A673 (cell line): ENCODE measurements around the gene WDR59. TPM values are rescaled to one million over a fixed set of nuclear protein-coding genes. Genes with fewer than 3 reads are reported as not detected.

Experiments
- BruUV-seq: library from RNA; stranded (reverse); fragments of 400-500 nt; replicated peaks from 2 replicates; lab custom pipeline; 2021; lab: Mats Ljungman, UMichigan
- CTCF ChIA-PET: fragments of 300-600 bp; sonication (Branson Sonifier 250); formaldehyde crosslinking; loops from one replicate; lab custom pipeline; 2022; ENCODE audit warnings: antibody characterized with exemption; lab: Charles Lee
- POLR2A ChIA-PET: fragments of 300-600 bp; sonication (Branson Sonifier 250); formaldehyde crosslinking; loops from one replicate; lab custom pipeline; 2022; ENCODE audit warnings: antibody characterized with exemption; ENCODE audit not compliant: low non-redundant PET; lab: Charles Lee
- DNase-seq: peaks from one replicate; pipeline ENCODE4 v3.0.0-alpha.2; 2015; ENCODE audit warnings: low spot score
- H3K27ac ChIP-seq: fragments of 200-600 bp; sonication (generic); 2 replicates; pipeline ENCODE4 v1.5.1; 2016; ENCODE audit warnings: mixed run types, low read depth, mild to moderate bottlenecking, mixed read lengths, antibody characterized with exemption, low read length; ENCODE audit not compliant: poor library complexity, severe bottlenecking
- H3K27me3 ChIP-seq: fragments of 200-600 bp; sonication (generic); replicated peaks from 2 replicates; pipeline ENCODE4 v1.6.1; 2017; ENCODE audit warnings: mixed run types, low read depth, mild to moderate bottlenecking, mixed read lengths, antibody characterized with exemption, low read length; ENCODE audit not compliant: insufficient read depth, poor library complexity
- H3K36me3 ChIP-seq: fragments of 200-600 bp; sonication (generic); 2 replicates; pipeline ENCODE4 v1.6.1; 2016; ENCODE audit warnings: mixed run types, mild to moderate bottlenecking, mixed read lengths, antibody characterized with exemption, low read length; ENCODE audit not compliant: insufficient read depth, poor library complexity, severe bottlenecking
- H3K4me1 ChIP-seq: fragments of 200-600 bp; sonication (generic); 2 replicates; pipeline ENCODE4 v1.6.1; 2017; ENCODE audit warnings: mixed run types, mild to moderate bottlenecking, mixed read lengths, antibody characterized with exemption, low read length; ENCODE audit not compliant: insufficient read depth, poor library complexity, severe bottlenecking
- H3K4me3 ChIP-seq: fragments of 200-600 bp; sonication (generic); 2 replicates; pipeline ENCODE4 v1.5.1; 2016; ENCODE audit warnings: low read depth, mixed run types, mild to moderate bottlenecking, mixed read lengths, low read length; ENCODE audit not compliant: poor library complexity, severe bottlenecking
- H3K9me3 ChIP-seq: fragments of 200-600 bp; sonication (generic); 2 replicates; pipeline ENCODE4 v1.6.1; 2016; ENCODE audit warnings: mixed run types, low read depth, mild to moderate bottlenecking, mixed read lengths, antibody characterized with exemption, low read length; ENCODE audit not compliant: poor library complexity, severe bottlenecking
- EZH2 ChIP-seq: fragments of 200-600 bp; sonication (generic); IDR thresholded peaks from 2 replicates; pipeline ENCODE4 v1.6.1; 2017; ENCODE audit warnings: borderline replicate concordance, low read depth, mild to moderate bottlenecking, mixed read lengths, antibody characterized with exemption, low read length; ENCODE audit not compliant: poor library complexity, severe bottlenecking
- intact Hi-C: fragments of 100-400 bp; cut with micrococcal nuclease; formaldehyde crosslinking; loops from one replicate; pipeline ENCODE4 v1.10.0; 2022; ENCODE audit not compliant: unreplicated experiment
- total RNA-seq: library from RNA; stranded (reverse); gene quantifications from 2 replicates; pipeline ENCODE4 v1.2.3, GENCODE V29; 2021
- TF ChIP-seq, protein P1 (sequence below): fragments of 300-800, 200-600 bp; sonication (generic); conservative IDR thresholded peaks from 2 replicates; pipeline ENCODE4 v1.5.1; 2017; ENCODE audit warnings: low read depth, mild to moderate bottlenecking, antibody characterized with exemption, low read length, moderate library complexity, mixed read lengths

Gene WDR59
- total RNA-seq, 1 experiment from 2014 or later, result 51.4 TPM

DNA sequence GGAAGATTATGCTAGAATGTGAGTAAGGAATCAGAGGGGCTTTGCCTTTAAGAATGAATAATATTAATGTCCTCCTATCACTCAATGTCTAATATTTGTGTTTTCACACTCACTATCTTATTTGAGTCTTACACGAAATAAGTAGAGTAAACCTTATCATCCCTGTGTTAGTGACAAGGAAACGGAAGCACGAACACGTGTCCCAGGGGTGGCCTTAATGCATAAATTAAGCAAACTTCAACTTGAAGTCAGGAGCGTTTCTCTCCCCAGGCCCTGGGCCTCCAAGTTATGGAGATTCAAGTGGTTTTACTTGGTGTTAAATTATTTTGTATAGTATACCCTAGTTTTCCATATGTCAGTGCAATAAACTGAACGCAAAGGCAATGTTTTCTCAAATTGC is 96.0 kb downstream of the WDR59 start:
- no peaks in the 10 kb centered on the region for H3K4me1 ChIP-seq
- peaks cover 11% of the 10 kb centered on the region for H3K36me3 ChIP-seq
- H3K27ac ChIP-seq, result no peak overlapping the region
- H3K4me3 ChIP-seq, result no peak overlapping the region
- H3K27me3 ChIP-seq, result no peaks in the 10 kb centered on the region
- intact Hi-C loops, result no loop called here
- no TSS peak for BruUV-seq
- CTCF ChIA-PET, result no interaction called here
- no peaks in the 10 kb centered on the region for H3K9me3 ChIP-seq
- POLR2A ChIA-PET, result no interaction called here
- TF ChIP-seq, protein P1, sequence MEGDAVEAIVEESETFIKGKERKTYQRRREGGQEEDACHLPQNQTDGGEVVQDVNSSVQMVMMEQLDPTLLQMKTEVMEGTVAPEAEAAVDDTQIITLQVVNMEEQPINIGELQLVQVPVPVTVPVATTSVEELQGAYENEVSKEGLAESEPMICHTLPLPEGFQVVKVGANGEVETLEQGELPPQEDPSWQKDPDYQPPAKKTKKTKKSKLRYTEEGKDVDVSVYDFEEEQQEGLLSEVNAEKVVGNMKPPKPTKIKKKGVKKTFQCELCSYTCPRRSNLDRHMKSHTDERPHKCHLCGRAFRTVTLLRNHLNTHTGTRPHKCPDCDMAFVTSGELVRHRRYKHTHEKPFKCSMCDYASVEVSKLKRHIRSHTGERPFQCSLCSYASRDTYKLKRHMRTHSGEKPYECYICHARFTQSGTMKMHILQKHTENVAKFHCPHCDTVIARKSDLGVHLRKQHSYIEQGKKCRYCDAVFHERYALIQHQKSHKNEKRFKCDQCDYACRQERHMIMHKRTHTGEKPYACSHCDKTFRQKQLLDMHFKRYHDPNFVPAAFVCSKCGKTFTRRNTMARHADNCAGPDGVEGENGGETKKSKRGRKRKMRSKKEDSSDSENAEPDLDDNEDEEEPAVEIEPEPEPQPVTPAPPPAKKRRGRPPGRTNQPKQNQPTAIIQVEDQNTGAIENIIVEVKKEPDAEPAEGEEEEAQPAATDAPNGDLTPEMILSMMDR, result no peak
- no peak for TF ChIP-seq EZH2
- no peak for DNase-seq

DNA sequence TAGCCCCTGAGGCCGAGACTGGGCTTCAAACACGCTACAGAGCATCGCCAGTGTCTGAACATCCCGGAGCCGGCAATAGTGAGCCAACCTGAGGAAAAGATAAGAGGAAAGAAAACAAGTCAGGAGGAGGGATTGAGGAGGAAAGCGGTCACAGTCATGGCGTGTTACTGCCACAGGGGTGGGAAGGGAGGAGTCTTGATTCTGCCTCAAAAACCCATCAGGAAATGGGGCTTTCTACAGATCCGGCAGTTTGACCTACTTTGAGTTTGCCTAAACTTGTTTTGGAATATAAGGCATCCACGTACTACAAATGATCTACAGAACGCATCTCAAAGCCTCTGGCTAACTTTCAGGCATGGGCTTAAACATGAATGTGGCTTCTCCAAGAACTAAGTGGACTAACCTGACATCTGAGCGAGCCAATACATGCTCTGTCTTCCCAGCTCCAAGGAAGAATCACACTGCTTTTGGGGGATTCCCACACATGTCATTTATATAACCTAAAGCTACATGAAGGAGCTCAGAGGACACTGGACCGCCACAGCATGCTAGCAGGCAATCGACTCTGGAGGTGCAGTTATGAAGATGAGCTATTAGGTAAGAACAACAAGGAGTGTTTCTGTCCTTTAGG is 96.6 kb downstream of the WDR59 start:
- H3K27me3 ChIP-seq, result no peaks in the 10 kb centered on the region
- CTCF ChIA-PET, result no interaction called here
- H3K4me1 ChIP-seq, result no peaks in the 10 kb centered on the region
- TF ChIP-seq, protein P1, result no peak
- TF ChIP-seq EZH2, result no peak
- no peak overlapping the region for H3K4me3 ChIP-seq
- H3K36me3 ChIP-seq, result peaks cover 11% of the 10 kb centered on the region
- H3K9me3 ChIP-seq, result no peaks in the 10 kb centered on the region
- no peak overlapping the region for H3K27ac ChIP-seq
- POLR2A ChIA-PET, result no interaction called here
- DNase-seq, result no peak
- intact Hi-C loops, result no loop called here
- no TSS peak for BruUV-seq

DNA sequence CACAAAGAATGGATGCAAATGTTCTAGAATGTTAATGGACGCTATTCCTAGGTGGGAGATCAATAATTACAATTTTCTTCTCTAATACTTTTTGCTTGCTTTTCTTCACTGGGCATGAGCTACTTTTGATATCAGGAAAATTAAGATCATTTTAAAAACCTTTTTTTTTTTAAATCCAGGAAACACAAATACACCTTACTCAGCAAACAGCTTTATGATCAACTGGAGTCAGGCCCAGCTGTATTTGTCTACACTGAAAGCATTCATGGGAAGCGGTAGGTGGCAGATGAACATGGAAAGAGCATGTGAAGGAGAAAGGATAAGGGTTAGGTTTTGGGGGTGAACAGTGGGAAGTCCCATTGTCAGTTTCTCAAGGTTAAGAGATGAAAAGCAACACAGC is 97.8 kb downstream of the WDR59 start:
- no TSS peak for BruUV-seq
- DNase-seq, result no peak
- no peak overlapping the region for H3K4me3 ChIP-seq
- CTCF ChIA-PET, result no interaction called here
- TF ChIP-seq, protein P1, result no peak
- no peak for TF ChIP-seq EZH2
- POLR2A ChIA-PET, result no interaction called here
- intact Hi-C loops, result no loop called here
- H3K36me3 ChIP-seq, result peaks cover 11% of the 10 kb centered on the region
- H3K27ac ChIP-seq, result no peak overlapping the region
- H3K4me1 ChIP-seq, result no peaks in the 10 kb centered on the region
- no peaks in the 10 kb centered on the region for H3K27me3 ChIP-seq
- no peaks in the 10 kb centered on the region for H3K9me3 ChIP-seq
